HG02884 (cell line): ENCODE results near the gene NFAM1.

Source experiments
- ATAC-seq: cut with Tn5 transposase; IDR thresholded peaks from one replicate; pipeline ENCODE4 v1.9.1; 2021; ENCODE audit warnings: mild to moderate bottlenecking, moderate library complexity; ENCODE audit not compliant: unreplicated experiment

The NFAM1 gene

DNA sequence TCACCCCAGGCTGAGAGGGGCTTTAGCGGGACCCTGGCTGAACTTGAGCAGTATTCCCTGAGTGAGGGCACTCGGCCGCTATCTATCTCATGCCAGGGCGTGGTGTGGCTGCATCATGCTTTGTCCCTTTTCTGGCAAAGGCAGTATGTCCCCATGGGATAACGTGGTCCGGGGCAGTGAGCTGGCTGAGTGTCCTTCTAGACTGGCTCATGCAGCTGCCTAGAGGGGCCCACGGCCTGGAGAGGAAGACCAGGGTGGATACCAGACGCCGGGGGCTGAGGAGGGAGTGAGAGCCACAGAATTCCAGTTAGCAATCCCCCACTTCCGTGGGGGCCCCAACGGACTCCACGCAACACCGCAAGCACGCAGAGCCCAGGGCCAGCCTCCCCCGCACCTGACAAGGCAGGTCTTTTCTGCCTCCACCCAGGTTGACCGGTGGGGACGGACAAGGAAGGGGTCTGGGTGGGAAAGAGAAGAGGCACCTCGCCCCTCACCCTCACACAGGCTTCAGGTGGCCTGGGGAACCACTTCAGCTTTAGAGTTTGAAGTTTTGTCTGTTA, 15.5 kb downstream of the NFAM1 start:
- no peak for ATAC-seq

DNA sequence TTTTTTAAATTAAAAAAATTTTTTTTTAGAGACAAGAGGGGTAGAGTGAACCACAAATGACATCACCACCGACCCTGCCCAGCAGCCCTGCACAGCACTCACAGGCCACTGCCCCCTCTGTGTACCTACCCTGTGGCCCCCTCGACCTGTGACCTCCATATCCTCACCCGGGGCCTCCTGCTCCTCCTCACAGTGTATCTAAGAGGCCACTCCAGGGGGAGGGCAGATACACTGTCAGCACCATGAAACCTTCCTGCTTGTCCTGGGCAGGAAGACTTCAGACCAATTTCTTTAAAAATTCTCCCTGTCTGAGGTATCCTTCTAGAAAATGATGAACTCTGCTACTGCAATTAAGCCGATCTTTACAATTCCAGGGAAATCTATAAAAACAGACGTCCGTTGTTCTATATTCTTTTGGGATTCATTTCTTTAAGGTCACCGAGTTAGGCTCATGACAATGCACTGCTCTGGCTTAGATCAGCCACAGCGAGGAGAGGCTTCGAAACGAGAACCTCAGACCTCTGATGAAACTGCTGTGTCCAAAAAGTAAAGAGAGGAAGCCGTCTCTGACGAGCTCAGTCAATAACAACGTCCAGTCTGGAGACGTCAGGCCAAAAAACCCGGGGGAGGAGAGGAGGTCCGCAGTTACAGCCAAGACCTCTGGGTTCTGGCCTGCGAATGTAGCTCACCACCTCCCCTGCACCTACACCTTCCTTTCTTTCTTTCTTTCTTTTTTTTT, 17.5 kb downstream of the NFAM1 start:
- ATAC-seq: no peak

DNA sequence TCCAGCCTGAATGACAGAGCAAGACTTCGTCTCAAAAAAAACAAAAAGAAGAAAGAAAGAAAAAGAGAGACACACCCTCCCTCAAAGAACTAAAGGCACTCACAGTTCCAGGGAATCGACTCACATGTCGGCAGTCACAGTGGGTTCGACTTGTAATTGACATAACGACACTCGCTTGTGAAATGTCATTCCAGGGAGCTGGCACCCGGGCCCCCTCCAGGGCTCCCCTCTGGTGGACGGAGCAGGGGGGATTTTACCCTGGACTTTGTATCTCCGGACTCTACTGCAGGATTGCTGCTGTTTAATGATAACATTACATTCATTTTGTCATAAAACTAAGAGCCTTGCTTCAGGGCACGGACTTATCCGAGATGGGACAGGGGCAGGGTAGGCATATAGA, 18.2 kb downstream of the NFAM1 start:
- ATAC-seq: no peak

DNA sequence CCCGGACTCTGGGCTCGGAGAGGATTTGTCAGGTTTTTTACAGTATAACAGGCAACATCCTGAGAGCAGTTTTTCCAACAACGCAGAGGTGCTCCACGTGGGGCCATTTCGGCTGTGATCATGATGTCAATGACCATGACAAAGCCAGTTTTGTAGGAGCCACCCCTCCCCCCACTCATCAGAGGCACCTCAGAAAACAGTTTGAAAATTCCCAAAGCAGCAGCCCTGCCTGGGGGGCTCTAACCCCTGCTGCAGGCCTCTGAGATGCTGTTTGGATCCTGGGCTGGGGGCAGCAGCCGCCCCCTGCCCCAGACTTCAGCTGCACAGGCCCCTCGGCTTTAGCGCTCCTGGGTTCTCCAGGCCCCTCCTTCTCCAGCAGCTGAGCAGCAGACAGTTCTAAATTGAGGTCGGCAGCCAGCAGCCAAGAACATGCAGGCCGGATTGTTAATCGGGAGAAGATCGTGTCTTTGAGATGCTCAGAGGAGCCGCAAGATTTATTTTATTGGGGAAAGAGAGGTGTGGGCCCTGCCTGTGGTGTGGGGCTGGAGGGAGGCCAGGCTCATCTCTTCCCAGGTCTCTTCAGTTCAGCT, 19.4 kb downstream of the NFAM1 start:
- no peak for ATAC-seq

DNA sequence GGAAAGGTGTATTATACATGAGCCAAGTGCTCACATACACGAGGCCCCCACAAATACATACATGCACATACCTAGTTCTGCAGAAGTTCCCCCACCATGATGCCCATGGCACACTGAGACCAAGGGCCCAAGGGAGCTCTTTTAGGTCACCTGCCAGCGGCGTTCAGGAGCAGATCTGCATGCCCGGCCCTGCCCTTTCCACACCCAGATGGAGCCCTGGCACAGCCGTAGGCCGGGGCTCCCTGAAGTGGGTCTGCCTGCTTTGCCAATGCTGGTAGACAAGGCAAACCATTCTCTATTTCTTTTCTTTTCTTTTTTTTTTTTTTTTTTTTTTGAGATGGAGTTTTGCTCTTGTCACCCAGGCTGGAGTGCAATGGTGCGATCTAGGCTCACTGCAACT, 21.5 kb downstream of the NFAM1 start:
- no peak for ATAC-seq

DNA sequence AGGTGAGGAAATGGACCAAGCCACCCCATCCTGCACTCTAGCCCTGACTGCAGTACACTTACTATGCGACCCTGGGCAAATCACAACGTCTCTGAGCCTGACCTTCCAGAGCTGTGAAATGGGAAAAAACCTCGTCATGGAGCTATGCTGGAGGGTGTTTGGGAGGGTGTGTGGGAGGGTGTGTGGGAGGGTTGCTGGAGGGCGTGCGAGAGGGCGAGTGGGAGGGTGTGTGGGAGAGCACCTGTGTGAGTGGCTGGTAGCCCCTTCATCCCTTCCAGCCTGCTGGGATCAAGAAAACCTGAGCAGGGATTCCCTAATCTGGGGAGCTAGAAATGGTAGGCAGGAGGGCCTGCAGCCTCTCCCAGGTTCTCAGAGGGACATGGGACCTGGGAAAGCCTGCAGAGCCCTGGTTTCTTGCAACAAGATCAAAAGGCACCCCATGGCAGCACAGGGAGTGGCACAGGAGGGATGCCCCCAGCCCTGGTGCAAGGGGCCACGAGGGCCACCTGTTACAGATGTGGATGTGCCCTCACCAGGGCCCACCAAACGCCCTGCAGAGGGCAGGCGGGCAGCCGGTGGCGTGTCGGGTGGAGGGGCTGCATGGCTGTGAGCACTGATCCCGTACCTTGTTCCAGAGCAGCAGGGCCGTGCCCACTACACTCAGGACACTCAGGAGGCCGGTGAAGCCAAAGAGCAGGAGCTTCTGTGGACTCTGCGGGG, 23.2 kb downstream of the NFAM1 start:
- ATAC-seq: no peak

DNA sequence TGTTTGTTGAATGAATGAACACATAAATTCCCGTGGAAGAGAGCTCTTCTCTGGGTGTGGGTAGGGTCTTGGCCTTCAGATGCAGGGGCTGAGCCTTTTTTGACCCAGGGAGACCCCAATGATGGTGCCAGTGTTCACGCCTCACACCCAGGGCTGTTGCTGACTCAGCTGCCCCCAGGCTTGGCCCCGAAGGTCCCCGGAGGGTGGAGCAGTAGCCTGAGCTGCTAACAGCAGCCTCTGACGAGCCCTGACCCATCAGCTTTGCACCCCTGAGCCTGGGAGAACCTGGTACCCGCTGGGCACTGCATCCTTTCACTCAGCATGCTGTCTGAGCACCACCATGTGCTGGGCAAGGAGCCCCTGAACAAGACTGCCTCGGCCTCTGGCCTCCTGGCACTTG, 23.9 kb downstream of the NFAM1 start:
- no peak for ATAC-seq

DNA sequence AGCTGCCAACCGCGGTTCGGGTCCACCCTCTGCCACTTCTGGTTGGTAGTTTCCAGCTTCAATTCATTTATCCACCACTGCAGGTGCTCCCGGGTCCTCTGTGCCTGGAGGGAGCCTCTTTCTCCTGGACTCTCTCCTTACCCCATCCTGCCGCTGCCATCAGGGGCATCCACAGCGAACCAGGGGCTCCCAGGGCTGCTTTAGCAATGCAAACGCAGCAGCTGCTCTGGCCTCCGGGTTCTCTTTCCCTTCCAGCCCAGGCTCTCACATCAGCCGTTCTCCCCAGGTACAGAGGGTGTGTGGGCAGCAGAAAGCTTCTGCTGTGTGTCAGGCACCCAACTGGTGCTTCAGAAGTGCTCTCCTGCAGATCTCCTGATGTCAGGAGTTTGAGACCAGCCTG, 27.9 kb downstream of the NFAM1 start:
- ATAC-seq: no peak

DNA sequence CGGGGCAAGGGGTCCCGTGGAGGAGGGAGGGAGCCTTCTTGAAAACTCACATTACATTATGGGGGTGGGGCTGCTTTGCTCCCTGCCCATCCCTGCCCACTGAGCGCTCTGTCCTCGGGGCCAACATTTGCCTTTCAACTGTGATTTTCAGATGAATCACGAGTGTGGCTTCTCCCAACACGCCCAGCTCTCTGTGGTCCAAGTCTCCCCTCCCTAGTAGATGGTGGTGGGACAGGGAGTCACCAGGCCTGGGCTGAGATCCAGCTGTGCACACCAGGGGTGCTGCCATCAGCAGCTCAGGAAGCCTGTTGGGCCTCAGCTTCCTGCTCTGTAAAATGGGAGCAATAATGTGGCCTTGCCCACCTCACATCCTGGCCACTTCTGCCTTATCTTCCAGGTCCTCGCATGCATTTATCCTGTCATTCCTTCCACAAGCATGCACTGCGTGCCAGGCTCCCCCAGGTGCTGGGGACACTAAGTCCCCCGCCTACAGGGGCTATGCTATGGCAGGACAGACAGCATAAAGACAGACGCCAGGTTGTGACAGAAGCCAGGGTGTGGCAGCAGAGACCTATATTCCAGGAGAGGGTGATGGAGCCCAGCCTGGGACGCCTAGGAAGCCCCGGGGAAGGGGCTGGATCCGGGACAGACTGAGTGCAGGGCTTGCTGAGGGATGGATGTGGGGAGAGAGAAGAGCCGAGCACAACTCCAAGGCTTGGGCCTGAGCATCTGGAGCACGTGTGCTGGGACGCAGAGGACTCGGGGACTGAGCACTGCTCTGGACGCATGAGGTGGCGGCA, 30.5 kb downstream of the NFAM1 start:
- ATAC-seq: no peak

DNA sequence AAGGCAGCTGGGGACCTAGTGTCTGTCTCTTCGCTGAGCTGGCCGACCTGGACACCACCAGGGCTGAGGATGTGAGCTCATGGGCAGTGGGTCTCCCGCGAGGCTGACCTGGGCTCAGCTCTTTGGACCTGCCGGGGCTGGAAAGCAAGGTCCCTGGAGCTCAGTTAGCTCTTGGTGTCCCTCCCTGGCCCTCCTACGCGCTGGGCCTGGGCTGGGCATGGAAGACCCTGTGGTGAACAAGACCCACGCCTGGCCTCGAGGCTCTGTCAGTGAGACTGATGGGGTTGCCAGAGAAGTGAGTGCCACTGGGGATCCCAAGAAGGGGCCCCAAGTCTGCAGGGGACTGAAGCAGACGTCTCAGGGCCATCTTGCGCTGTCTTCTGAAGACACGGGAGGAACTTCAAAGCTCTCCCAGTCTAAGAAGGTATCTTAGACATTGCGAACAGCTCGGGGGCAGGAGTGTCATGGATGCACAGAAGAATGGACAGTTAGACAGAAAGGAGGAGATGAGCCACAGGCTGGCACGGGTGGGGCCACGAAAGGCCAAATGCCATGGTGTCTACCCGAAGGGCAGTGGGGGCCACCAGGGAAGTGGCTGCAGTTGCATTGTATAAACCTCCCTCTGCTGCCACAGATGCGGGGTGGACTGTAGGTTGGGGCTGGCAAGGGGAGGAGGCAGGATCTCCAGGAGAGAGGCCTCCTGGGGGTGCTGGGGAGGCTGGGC, 31.2 kb downstream of the NFAM1 start:
- ATAC-seq: no peak

DNA sequence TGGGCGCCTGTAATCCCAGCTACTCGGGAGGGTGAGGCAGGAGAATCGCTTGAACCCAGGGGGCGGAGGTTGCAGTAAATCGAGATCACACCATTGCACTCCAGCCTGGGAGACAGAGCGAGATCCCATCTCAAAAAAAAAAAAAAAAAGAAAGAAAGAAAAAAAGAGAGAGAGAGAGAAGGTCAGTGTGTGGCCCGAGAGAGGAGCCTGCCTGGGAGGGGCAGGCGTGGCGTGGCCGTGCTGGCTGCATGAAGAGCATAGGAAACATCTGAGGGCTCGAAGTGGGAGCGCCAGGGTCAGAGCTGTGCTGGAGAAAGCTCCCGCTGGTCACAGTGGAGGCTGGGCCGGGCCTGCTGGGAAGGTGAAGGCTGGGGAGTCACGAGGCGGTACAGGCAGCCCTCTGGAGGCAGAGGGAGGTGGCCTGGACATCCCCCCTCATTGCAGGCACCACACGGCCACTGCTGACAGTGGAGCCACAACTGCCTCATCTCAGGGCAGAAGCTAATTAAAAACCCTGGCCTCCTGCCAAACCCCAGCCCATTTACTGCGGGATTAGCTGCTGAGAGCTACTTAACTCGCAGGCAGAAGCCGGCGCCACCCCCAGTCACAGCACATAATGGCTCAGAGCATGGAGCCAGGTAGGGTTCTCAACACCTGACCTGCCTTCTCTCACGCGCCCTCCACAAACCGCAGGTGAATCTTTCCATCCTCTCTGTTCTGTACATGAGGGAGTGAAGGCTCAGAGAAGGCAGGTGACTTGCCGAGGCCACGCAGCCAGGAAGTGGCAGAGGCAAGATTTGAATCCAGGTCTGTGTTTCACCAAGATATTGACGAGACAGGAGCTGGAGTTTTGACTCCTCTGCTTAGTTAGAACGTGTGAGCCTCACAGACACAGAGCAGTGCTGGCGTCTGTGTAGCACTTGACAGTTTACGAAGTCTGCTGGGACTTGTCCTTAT, 32.6 kb downstream of the NFAM1 start:
- no peak for ATAC-seq

DNA sequence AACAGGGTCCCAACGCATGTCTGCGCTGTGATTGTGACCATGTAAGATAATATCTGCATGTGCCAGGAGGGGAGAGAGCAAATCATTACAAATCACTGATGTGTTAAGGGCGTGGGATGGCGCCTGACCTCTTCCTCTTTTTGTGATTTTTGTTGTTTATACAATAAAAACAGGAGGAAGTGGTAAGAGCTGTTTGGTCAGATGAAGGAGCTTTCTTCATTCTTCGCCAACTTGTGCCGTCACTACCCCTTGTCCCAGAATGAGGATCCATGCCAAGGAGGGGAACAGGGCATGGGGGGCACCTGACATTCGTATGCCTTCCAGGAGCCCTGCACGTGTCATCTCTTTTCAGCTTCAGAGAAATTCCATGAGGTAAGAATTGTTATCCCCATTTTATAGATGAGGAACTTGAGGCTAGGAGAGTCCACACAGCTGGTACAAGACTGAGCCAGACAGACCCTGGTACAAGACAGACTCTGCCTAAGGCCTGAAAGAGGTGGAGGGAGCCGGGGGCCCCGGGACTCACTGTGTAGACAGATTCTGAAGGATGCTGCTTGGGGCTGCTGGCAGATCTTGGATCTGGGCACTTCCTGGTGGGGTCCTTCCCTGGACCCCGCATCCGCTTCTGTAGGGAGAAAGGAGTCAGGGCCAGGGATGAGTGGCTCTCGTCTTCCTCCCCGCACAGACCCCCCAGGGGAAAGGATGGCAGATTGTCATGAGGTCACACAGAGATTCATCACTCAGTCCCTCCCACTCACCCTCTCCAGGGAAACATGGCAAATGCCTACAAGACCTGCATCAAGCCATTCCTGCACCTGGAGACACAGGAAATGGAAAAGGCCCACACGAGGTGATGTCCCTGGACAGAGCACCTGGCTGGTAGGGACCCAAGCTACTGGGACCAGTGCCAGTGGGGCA, 34.6 kb downstream of the NFAM1 start:
- no peak for ATAC-seq

DNA sequence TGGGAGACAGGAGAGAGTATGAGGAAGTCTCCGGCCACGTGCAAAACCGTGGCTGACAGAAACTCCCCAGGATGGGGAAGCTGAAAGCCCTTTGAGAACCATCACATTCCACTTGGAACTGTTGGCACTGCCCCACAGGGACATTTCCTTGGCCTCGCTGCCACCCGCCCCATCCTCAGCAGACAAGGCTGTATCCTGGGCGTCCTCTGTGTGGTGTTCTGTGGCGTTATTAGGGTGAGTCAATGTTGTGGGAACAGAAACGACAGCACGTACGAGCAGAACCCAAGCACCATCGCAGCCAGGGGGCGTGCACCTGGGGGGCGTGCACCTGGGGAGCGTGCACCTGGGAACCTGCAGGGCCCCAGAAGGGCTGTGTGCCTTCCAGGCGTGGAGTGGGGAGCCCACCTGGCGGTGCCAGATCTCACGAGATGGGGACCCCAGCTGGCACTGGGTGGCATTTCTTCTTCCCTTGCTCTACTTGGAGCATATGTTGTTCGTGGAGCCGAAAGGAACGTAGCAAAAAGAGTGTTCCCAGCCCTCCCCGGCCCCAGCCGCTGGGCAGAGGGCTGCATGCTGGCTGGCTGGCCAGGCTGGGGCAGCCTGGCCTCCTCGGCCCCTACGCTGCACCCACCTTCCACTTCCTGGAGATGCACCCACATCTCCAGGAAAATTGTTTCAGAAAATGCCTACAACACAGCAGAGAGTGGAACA, 35.4 kb downstream of the NFAM1 start:
- ATAC-seq: no peak

DNA sequence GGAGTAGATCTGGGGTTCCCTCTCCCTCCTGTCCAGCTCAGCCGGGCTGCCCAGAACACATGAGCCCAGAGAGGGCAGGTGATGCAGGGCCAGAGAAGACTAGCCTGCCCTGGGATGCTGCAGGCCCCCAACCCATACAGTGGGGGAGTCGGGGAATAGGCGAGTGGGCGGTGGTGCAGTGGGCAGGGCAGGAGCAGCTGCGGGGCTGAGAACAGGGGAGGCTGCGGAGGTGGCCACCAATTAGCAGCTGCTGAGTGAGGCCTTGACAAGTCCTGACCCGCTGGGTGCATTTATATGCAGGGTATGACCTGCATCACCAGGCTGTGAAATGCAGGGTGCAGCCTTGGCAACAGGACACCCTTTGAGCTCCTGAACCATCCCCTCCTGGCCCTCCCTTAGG, 43.1 kb downstream of the NFAM1 start:
- ATAC-seq: no peak

DNA sequence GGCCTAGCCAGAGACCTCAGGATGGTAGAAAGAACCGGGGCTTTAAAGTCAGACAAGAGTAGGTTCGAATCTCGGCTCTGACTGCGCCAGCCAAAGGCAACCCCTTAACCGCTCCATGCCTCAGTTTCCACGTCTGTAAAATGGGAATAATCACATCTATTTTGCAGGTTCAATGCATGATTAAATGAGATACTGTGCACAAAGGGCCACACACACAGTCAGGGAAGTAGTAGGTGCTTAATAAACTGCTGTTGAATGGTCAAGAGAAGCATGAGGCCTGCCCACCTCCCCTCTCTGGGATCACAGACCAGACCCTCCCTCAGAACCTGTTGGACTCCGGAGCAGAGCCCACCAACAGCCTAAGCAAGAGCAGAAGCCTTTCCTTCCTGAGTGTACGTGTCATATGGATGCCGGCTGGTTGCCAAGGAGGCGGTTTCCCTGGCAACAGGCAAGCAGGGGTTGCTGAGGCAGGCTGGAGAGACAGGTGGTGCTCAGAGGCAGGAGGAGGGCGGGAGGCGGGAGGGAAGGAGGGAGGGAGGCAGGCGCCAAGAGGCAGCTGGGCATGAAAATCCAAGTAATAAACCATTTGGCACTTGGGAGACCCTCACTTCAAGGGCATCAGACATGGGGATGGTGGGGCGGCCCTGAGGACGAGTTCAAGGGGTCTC, 43.9 kb downstream of the NFAM1 start:
- no peak for ATAC-seq

DNA sequence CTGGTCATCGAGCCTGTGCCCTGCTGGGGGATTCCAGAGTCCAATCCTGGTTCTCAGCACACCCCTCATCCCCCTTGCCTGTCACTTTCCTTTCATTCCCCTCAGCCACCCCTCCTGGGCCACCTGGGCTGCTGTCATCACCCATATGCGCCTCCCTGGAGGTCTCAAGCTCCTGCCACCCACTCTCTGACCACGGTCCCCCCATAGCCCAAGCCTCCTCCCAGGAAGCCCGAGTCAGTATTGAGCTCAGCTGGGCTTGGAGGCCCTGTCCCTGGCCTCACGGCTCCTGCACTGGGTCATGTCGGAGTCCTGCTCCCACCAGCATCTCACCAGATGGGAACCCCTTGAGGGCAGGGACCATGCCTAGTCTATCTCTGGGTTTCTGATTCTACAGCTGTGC, 44.6 kb downstream of the NFAM1 start:
- no peak for ATAC-seq

DNA sequence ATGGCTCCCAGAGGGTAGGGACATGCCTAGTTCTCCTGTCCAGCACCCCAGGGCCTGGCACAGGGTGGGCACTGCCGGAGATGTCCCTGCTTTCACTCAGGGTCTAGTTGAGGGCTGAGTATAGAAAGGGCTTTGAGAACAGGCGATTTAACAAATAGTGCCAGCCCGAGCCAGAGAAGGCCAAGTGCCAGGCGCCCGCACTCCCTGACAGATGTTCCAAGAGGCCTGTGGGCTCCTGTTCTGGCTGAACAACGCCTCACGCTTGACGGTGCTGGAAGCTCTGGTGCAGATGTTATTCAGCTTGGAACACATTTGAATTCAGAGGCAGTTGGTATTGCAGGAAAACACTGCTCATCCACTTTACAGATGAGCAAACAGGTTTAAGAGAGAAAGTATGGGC, 46.5 kb downstream of the NFAM1 start:
- ATAC-seq: no peak
